ENCODE results near the gene ACYP1. TPM values are rescaled to one million over a fixed set of nuclear protein-coding genes. Genes with fewer than 3 reads are reported as not detected.

The ACYP1 gene
- total RNA-seq, 1 experiment from 2014 or later, result 21.3 TPM

DNA sequence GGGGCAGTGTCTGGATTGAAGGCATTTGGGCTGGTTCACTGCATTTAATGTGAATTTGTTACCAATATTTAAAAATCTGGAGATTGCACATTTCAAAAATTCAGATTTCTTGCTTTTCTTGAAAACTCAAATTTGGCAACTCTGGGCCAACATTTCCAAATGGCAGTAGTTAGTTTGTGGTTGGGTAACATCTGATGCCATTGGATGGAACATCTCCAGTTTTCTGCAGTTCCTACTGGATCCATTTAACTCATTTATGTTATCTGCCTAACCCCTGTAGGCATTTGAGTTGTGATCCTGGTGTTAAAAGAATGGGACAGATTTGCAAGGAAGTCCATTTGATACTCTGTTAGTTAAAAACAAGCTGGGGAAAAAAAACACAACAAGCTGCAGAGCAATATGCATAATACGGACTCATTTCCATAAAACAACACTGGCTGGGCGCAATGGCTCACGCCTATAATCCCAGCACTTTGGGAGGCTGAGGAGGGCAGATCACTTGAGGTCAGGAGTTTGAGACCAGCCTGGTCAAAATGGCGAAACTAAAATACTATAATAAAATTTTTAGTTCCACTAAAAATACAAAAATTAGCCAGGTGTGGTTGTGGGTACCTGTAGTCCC is 53.2 kb downstream of the ACYP1 start:
- H3K27ac ChIP-seq (ENCODE audit: low read length), result no peak overlapping the region
- no peak for DNase-seq (ENCODE audit: low read depth, low spot score)
- H3K9me3 ChIP-seq (ENCODE audit: control insufficient read depth, insufficient read depth, low read depth, low read length), result no peaks in the 10 kb centered on the region
- BruUV-seq (replicated peaks), result no TSS peak
- H3K4me1 ChIP-seq (ENCODE audit: control insufficient read depth, insufficient read depth, low read length), result no peaks in the 10 kb centered on the region; the same call in 1 of the 2 replicates
- peaks cover 12% of the 10 kb centered on the region for H3K36me3 ChIP-seq (ENCODE audit: control insufficient read depth, insufficient read depth, low read length)
- H3K4me3 ChIP-seq (ENCODE audit: low read depth in 2 of 2, low read length in 2 of 2), result no peak overlapping the region
- no peak for ATAC-seq
- H3K27me3 ChIP-seq (ENCODE audit: control insufficient read depth, insufficient read depth, low read length), result no peaks in the 10 kb centered on the region
- intact Hi-C loops (cut with micrococcal nuclease; ENCODE audit: unreplicated experiment), result no loop called here
- TF ChIP-seq TCF7L2 (IDR thresholded peaks at IDR 0.05; ENCODE audit: low read depth, low read length), result no peak
- TF ChIP-seq, protein P1, sequence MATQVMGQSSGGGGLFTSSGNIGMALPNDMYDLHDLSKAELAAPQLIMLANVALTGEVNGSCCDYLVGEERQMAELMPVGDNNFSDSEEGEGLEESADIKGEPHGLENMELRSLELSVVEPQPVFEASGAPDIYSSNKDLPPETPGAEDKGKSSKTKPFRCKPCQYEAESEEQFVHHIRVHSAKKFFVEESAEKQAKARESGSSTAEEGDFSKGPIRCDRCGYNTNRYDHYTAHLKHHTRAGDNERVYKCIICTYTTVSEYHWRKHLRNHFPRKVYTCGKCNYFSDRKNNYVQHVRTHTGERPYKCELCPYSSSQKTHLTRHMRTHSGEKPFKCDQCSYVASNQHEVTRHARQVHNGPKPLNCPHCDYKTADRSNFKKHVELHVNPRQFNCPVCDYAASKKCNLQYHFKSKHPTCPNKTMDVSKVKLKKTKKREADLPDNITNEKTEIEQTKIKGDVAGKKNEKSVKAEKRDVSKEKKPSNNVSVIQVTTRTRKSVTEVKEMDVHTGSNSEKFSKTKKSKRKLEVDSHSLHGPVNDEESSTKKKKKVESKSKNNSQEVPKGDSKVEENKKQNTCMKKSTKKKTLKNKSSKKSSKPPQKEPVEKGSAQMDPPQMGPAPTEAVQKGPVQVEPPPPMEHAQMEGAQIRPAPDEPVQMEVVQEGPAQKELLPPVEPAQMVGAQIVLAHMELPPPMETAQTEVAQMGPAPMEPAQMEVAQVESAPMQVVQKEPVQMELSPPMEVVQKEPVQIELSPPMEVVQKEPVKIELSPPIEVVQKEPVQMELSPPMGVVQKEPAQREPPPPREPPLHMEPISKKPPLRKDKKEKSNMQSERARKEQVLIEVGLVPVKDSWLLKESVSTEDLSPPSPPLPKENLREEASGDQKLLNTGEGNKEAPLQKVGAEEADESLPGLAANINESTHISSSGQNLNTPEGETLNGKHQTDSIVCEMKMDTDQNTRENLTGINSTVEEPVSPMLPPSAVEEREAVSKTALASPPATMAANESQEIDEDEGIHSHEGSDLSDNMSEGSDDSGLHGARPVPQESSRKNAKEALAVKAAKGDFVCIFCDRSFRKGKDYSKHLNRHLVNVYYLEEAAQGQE (IDR thresholded peaks at IDR 0.05; ENCODE audit: insufficient read depth in 1 of 2, low read depth in 2 of 2, low read length in 1 of 2), result no peak
- TF ChIP-seq POLR2AphosphoS5 (IDR thresholded peaks at IDR 0.05; ENCODE audit: low read depth, low read length), result no peak
- no peak for TF ChIP-seq CTCF (IDR thresholded peaks at IDR 0.05)
- no peak for TF ChIP-seq SIN3A (IDR thresholded peaks at IDR 0.05; ENCODE audit: borderline replicate concordance, insufficient read depth, low read depth, low read length)
- in situ Hi-C loops (cut with HindIII; ENCODE audit: low pct_unique_long_range_greater_than_20kb, low sequenced_read_pairs), result no loop called here
- POLR2A ChIA-PET, result no interaction called here
- CTCF ChIA-PET, result no interaction called here

DNA sequence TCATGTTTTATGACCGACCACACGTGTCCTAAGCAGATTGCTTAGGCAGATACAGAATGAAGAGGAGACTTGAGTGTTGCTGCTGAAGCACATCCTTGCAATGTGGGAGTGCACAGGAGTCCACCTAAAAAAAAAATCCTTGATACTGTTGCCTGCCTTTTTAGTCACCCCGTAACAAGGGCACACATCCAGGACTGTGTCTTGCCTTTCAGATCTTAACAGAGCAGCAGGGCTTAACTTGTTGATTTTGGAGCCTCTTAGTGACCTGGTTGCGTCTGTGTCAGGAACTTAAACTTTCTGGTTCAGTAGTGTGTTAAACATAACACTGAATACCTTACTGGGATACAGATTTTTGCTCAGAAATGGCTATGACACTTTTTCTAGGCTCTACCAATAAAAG is 54.6 kb downstream of the ACYP1 start:
- in situ Hi-C loops (cut with HindIII; ENCODE audit: low pct_unique_long_range_greater_than_20kb, low sequenced_read_pairs), result no loop called here
- Histone ChIP-seq H3K4me1 (ENCODE audit: control insufficient read depth, insufficient read depth, low read length) (peaks cover 1% of the 10 kb centered on the region), H3K27ac (ENCODE audit: low read length) (no peak overlapping the region), H3K9me3 (ENCODE audit: control insufficient read depth, insufficient read depth, low read depth, low read length) (no peaks in the 10 kb centered on the region), H3K4me3 (ENCODE audit: low read depth in 2 of 2, low read length in 2 of 2) (no peak overlapping the region), H3K36me3 (ENCODE audit: control insufficient read depth, insufficient read depth, low read length) (peaks cover 13% of the 10 kb centered on the region), H3K27me3 (ENCODE audit: control insufficient read depth, insufficient read depth, low read length) (no peaks in the 10 kb centered on the region)
- CTCF ChIA-PET, result no interaction called here
- POLR2A ChIA-PET, result no interaction called here
- no TSS peak for BruUV-seq (replicated peaks)
- intact Hi-C loops (cut with micrococcal nuclease; ENCODE audit: unreplicated experiment), result loop anchor here (10.0 kb wide), 1 partner anchor 64 kb away; no protein-coding TSS in a partner anchor
- TF ChIP-seq, protein P1 (IDR thresholded peaks at IDR 0.05; ENCODE audit: insufficient read depth in 1 of 2, low read depth in 2 of 2, low read length in 1 of 2), result no peak
- TF ChIP-seq SIN3A (IDR thresholded peaks at IDR 0.05; ENCODE audit: borderline replicate concordance, insufficient read depth, low read depth, low read length), result no peak
- TF ChIP-seq CTCF (IDR thresholded peaks at IDR 0.05), result no peak
- no peak for TF ChIP-seq TCF7L2 (IDR thresholded peaks at IDR 0.05; ENCODE audit: low read depth, low read length)
- TF ChIP-seq POLR2AphosphoS5 (IDR thresholded peaks at IDR 0.05; ENCODE audit: low read depth, low read length), result no peak; the same call in 1 of the 2 replicates
- DNase-seq (ENCODE audit: low read depth, low spot score) (no peak), ATAC-seq (no peak)
